Uterus (tissue), 4 donors: ENCODE measurements around the gene PTPRG. TPM values are rescaled to one million over a fixed set of nuclear protein-coding genes. Genes with fewer than 3 reads are reported as not detected.

Source experiments
- DNase-seq, 2 donors: peaks; one replicate each; pipeline ENCODE4 v3.0.0-alpha.2; 2019 to 2020
- H3K27ac ChIP-seq, 2 donors: fragments of 200-600 bp; sonication (generic); 1 replicate in 1 of 2; 2 replicates in 1 of 2; pipeline ENCODE4 v1.5.1; 2016 to 2018
- H3K27me3 ChIP-seq, 2 donors: fragments of 200-600 bp; sonication (generic); one replicate each; pipeline ENCODE4 v1.5.1; 2018 to 2019; ENCODE audit warnings: control low read depth in 1 of 2
- H3K36me3 ChIP-seq, 2 donors: fragments of 200-600 bp; sonication (generic); one replicate each; pipeline ENCODE4 v1.5.1; 2019; ENCODE audit warnings: control low read depth in 1 of 2
- H3K4me1 ChIP-seq, 2 donors: fragments of 200-600 bp; sonication (generic); one replicate each; pipeline ENCODE4 v1.5.1; 2018 to 2019; ENCODE audit warnings: control low read depth in 1 of 2
- H3K4me3 ChIP-seq, 2 donors: fragments of 200-600 bp; sonication (generic); 1 replicate in 1 of 2; 2 replicates in 1 of 2; pipeline ENCODE4 v1.5.1; 2018 to 2019; ENCODE audit warnings: mild to moderate bottlenecking in 1 of 2
- H3K9me3 ChIP-seq, 2 donors: fragments of 200-600 bp; sonication (generic); one replicate each; pipeline ENCODE4 v1.5.1; 2019; ENCODE audit warnings: control low read depth in 1 of 2
- POLR2A ChIP-seq, 2 donors: fragments of 450-650 bp; IDR thresholded peaks; one replicate each; pipeline ENCODE4 v1.6.1; 2016; ENCODE audit warnings: antibody characterized with exemption in 2 of 2, mild to moderate bottlenecking in 1 of 2, moderate library complexity in 1 of 2
- intact Hi-C: fragments of 100-400 bp; cut with DNase I; formaldehyde crosslinking; loops from one replicate; pipeline ENCODE4 v1.15.1; 2023; ENCODE audit warnings: low total_unique reads
- total RNA-seq, 4 donors: library from RNA; depleted of rRNA in 3 of 4; stranded (reverse); fragments of >200 nt in 3 of 4; gene quantifications; one replicate each; pipeline versions ENCODE4 v1.1.0 to v1.2.4, GENCODE V29; 2014 to 2023
- TF ChIP-seq, protein P1 (sequence below), 4 experiments: fragments of 200-600 bp in 2 of 4; fragments of 450-650 bp in 2 of 4; sonication (generic) in 2 of 4; IDR thresholded peaks; one replicate each; pipeline ENCODE4 v1.5.1; 2016 to 2019; ENCODE audit warnings: antibody characterized with exemption in 4 of 4, mild to moderate bottlenecking in 2 of 4, moderate library complexity in 1 of 4
- donor health status: DM: yes; HTN: yes; CAD: no.

PTPRG gene
- total RNA-seq, 4 donors from 2014 or later: 43.5 to 136 (median 62.6) TPM

DNA sequence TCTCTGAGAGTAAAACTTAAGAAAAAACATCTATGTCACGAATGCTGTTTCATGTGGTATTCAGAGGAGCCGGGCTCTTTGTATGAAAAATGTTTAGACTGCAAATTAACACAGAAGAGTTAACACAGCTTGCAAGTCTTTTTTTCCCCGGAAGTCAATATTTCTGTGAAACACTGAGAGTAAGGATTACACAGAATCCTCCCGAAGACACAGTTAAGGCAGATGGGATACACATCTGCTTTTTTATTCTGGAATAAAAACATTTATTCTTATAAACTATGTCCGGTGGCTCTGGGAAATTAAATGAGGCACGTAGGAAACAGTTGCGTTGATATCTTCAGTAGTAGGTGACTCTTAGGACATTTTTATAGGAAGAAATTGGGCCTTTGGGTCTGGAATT lies 180.6 kb downstream of the PTPRG start:
- Histone ChIP-seq H3K4me3 (no peak overlapping the region), H3K4me1 (no peaks in the 10 kb centered on the region), H3K27ac (no peak overlapping the region), H3K36me3 (no peaks in the 10 kb centered on the region), H3K9me3 (no peaks in the 10 kb centered on the region), H3K27me3 (no peaks in the 10 kb centered on the region)
- DNase-seq: no peak
- intact Hi-C loops: no loop called here
- TF ChIP-seq POLR2A (IDR thresholded peaks at IDR 0.05): no peak
- TF ChIP-seq, protein P1, sequence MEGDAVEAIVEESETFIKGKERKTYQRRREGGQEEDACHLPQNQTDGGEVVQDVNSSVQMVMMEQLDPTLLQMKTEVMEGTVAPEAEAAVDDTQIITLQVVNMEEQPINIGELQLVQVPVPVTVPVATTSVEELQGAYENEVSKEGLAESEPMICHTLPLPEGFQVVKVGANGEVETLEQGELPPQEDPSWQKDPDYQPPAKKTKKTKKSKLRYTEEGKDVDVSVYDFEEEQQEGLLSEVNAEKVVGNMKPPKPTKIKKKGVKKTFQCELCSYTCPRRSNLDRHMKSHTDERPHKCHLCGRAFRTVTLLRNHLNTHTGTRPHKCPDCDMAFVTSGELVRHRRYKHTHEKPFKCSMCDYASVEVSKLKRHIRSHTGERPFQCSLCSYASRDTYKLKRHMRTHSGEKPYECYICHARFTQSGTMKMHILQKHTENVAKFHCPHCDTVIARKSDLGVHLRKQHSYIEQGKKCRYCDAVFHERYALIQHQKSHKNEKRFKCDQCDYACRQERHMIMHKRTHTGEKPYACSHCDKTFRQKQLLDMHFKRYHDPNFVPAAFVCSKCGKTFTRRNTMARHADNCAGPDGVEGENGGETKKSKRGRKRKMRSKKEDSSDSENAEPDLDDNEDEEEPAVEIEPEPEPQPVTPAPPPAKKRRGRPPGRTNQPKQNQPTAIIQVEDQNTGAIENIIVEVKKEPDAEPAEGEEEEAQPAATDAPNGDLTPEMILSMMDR (IDR thresholded peaks at IDR 0.05): no peak

DNA sequence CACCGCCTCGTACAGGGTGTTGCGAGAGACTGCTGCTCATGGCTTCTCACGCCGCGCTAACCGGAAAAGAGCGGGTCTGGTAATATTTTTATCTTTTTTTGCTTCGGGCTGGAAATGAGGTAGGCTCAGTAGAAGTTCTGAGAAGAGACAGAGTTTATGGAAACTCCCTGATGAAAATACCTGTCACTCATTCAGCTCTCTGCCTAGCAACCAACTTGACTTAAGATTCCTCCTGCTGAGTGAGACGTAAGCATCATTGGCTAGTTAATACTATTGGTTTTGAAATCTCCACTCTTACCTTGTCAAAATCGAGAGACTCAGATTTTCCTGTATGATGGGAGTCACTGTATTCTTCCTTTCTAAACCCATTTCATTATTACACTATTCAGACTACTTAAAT lies 181.7 kb downstream of the PTPRG start:
- no peaks in the 10 kb centered on the region for H3K4me1 ChIP-seq
- H3K27ac ChIP-seq: no peak overlapping the region
- no peaks in the 10 kb centered on the region for H3K9me3 ChIP-seq
- no peaks in the 10 kb centered on the region for H3K27me3 ChIP-seq
- no peak for DNase-seq
- H3K36me3 ChIP-seq: no peaks in the 10 kb centered on the region
- TF ChIP-seq POLR2A (IDR thresholded peaks at IDR 0.05): no peak
- TF ChIP-seq, protein P1 (IDR thresholded peaks at IDR 0.05): no peak
- intact Hi-C loops: no loop called here
- H3K4me3 ChIP-seq: no peak overlapping the region

DNA sequence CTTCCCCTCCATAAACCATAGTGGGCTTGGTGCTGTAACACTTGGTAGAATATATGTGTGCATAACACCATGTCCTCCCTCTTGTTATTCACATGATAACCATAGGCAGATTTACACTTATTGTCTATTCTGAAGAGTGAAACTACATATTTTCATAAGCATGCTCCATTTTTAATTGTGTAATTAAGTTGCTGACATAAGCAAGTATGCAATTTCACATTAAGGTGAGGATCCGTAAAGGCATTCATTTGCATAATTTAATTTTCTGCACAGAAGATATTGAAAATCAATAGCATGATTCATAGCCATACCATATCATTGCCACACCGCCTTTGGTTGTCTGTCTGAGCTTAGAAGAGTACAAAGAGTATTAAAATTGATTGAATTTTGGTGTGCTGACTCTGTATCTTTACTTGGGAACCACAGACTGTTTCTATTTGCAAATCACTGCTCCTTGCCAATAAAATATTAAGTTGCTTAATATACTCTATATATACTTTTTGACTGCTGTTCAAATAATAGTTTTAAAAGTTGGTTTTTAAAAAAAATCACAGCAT lies 182.4 kb downstream of the PTPRG start:
- no peak for DNase-seq
- Histone ChIP-seq H3K27me3 (no peaks in the 10 kb centered on the region), H3K27ac (no peak overlapping the region), H3K36me3 (no peaks in the 10 kb centered on the region), H3K4me1 (no peaks in the 10 kb centered on the region), H3K9me3 (no peaks in the 10 kb centered on the region), H3K4me3 (no peak overlapping the region)
- intact Hi-C loops: no loop called here
- TF ChIP-seq, protein P1 (IDR thresholded peaks at IDR 0.05): no peak
- no peak for TF ChIP-seq POLR2A (IDR thresholded peaks at IDR 0.05)

DNA sequence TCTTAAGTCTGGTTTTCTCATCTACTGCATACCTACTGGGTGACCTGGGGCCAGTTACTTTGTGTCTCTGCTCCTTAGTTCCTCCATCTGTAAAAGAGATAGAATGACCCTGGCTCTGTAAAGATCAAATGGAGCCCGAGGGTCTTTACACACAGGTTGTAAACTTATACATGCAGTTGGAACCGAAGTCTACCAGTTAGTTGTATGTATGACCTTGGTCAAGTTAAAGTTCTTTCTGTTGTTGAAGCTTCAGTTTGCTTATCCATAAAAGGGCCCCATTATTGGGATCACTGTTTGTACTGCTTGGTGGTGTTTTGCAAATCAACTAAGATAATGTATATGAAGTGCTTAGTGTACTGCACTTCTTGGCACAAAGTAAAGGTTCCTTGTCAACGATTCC lies 186.9 kb downstream of the PTPRG start:
- Histone ChIP-seq H3K4me1 (no peaks in the 10 kb centered on the region), H3K4me3 (no peak overlapping the region), H3K9me3 (no peaks in the 10 kb centered on the region), H3K27ac (no peak overlapping the region), H3K27me3 (no peaks in the 10 kb centered on the region), H3K36me3 (no peaks in the 10 kb centered on the region)
- DNase-seq: no peak
- TF ChIP-seq POLR2A (IDR thresholded peaks at IDR 0.05): no peak
- TF ChIP-seq, protein P1 (IDR thresholded peaks at IDR 0.05): no peak
- intact Hi-C loops: no loop called here

DNA sequence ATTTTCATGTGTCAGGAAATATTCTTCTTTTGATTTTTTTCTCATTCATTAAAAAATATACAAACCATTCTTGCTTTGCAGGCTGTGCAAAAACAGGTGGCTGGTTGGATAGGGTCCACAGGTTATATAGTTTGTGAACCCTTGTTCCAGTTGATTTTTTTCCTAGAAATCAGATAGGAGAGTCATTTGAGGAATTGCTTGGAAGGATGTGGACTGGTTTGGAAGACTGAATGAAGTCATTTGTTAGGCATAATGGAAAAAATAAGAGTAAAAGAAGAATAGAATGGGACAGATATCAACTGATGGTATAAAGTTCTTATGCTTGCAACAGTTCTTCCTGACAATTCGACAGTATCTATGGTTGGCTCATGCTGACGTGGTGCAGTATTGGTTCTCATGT lies 189.4 kb downstream of the PTPRG start:
- H3K36me3 ChIP-seq: no peaks in the 10 kb centered on the region
- no peaks in the 10 kb centered on the region for H3K27me3 ChIP-seq
- H3K27ac ChIP-seq: no peak overlapping the region
- no peak for TF ChIP-seq POLR2A (IDR thresholded peaks at IDR 0.05)
- TF ChIP-seq, protein P1 (IDR thresholded peaks at IDR 0.05): no peak
- no peak overlapping the region for H3K4me3 ChIP-seq
- H3K4me1 ChIP-seq: no peaks in the 10 kb centered on the region
- intact Hi-C loops: no loop called here
- H3K9me3 ChIP-seq: no peaks in the 10 kb centered on the region
- no peak for DNase-seq
